IPS-NIHi7 (cell line): Measurements from ENCODE around the gene UST.
"Not testable (repeated sequence)": the region's sequence is repeated elsewhere in the genome, so short reads cannot be mapped to it uniquely, and the experiment has no call there.

Experiments
- DNase-seq: peaks from one replicate; pipeline ENCODE4 v3.0.0; 2012; ENCODE audit warnings: mixed read lengths; ENCODE audit errors: extremely low spot score

Gene UST

GRCh38 chr6:148973538-148974208 lies 226.8 kb downstream of the UST start:
- no peak for DNase-seq

- no peak for DNase-seq
Measured at GRCh38 chr6:148974351-148974750, 227.5 kb downstream of the UST start.

GRCh38 chr6:148978298-148978697 lies 231.5 kb downstream of the UST start:
- DNase-seq = not testable (repeated sequence)

- no peak for DNase-seq
Measured at GRCh38 chr6:148979014-148979901, 232.4 kb downstream of the UST start.

GRCh38 chr6:148980234-148980633 lies 233.4 kb downstream of the UST start:
- DNase-seq = no peak

GRCh38 chr6:148981515-148981914 lies 234.7 kb downstream of the UST start:
- no peak for DNase-seq

GRCh38 chr6:148983101-148983761 lies 236.4 kb downstream of the UST start:
- DNase-seq = no peak

- DNase-seq = no peak
Measured at GRCh38 chr6:148983966-148984365, 237.1 kb downstream of the UST start.

- no peak for DNase-seq
Measured at GRCh38 chr6:148984531-148985056, 237.8 kb downstream of the UST start.

- DNase-seq = no peak
Measured at GRCh38 chr6:148985499-148985898, 238.7 kb downstream of the UST start.

- DNase-seq = no peak
Measured at GRCh38 chr6:148986608-148987007, 239.8 kb downstream of the UST start.

GRCh38 chr6:148987982-148988381 lies 241.2 kb downstream of the UST start:
- no peak for DNase-seq

GRCh38 chr6:148989585-148989984 lies 242.8 kb downstream of the UST start:
- DNase-seq = no peak

GRCh38 chr6:148990403-148990802 lies 243.6 kb downstream of the UST start:
- no peak for DNase-seq

GRCh38 chr6:148996815-148997214 lies 250.0 kb downstream of the UST start:
- DNase-seq = no peak

GRCh38 chr6:148997865-148998264 lies 251.0 kb downstream of the UST start:
- no peak for DNase-seq

GRCh38 chr6:148998704-148999103 lies 251.9 kb downstream of the UST start:
- DNase-seq = no peak

- DNase-seq = no peak
Measured at GRCh38 chr6:148999501-148999900, 252.7 kb downstream of the UST start.

GRCh38 chr6:148999929-149000468 lies 253.2 kb downstream of the UST start:
- no peak for DNase-seq

- DNase-seq = no peak
Measured at GRCh38 chr6:149001422-149001821, 254.6 kb downstream of the UST start.

GRCh38 chr6:149003560-149003959 lies 256.7 kb downstream of the UST start:
- no peak for DNase-seq

GRCh38 chr6:149004664-149005063 lies 257.8 kb downstream of the UST start:
- no peak for DNase-seq
